Fibroblast of mammary gland (primary cell): ENCODE measurements around the gene PLD1.

Experiments used
- DNase-seq: peaks from one replicate; pipeline ENCODE4 v3.0.0-alpha.2; 2010; ENCODE audit warnings: low read depth
- H3K4me3 ChIP-seq: 2 replicates; pipeline ENCODE4 v1.5.1; 2011; ENCODE audit warnings: low read depth, mild to moderate bottlenecking, low read length, moderate library complexity; ENCODE audit not compliant: control insufficient read depth
- TF ChIP-seq, protein P1 (sequence below): conservative IDR thresholded peaks from 2 replicates; pipeline ENCODE4 v1.5.1; 2011; ENCODE audit warnings: low read depth, low read length, inconsistent platforms; ENCODE audit not compliant: control insufficient read depth, insufficient read depth

PLD1 gene

GRCh38 chr3:171842864-171843518, 32.7 kb upstream of the PLD1 start, which contains the start of gene TMEM212:
Gene TMEM212 (plus strand): TSS chr3:171843349. CDS start chr3:171843384, 35 bp downstream.
- TF ChIP-seq, protein P1, sequence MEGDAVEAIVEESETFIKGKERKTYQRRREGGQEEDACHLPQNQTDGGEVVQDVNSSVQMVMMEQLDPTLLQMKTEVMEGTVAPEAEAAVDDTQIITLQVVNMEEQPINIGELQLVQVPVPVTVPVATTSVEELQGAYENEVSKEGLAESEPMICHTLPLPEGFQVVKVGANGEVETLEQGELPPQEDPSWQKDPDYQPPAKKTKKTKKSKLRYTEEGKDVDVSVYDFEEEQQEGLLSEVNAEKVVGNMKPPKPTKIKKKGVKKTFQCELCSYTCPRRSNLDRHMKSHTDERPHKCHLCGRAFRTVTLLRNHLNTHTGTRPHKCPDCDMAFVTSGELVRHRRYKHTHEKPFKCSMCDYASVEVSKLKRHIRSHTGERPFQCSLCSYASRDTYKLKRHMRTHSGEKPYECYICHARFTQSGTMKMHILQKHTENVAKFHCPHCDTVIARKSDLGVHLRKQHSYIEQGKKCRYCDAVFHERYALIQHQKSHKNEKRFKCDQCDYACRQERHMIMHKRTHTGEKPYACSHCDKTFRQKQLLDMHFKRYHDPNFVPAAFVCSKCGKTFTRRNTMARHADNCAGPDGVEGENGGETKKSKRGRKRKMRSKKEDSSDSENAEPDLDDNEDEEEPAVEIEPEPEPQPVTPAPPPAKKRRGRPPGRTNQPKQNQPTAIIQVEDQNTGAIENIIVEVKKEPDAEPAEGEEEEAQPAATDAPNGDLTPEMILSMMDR, result no peak
- DNase-seq, result peak; percentile 49
- H3K4me3 ChIP-seq, result no peak within 1 kb of the TSS

GRCh38 chr3:171841620-171842000, 31.3 kb upstream of the PLD1 start:
- no peak for DNase-seq
- no peak overlapping the region for H3K4me3 ChIP-seq
- TF ChIP-seq, protein P1, result no peak

DNA sequence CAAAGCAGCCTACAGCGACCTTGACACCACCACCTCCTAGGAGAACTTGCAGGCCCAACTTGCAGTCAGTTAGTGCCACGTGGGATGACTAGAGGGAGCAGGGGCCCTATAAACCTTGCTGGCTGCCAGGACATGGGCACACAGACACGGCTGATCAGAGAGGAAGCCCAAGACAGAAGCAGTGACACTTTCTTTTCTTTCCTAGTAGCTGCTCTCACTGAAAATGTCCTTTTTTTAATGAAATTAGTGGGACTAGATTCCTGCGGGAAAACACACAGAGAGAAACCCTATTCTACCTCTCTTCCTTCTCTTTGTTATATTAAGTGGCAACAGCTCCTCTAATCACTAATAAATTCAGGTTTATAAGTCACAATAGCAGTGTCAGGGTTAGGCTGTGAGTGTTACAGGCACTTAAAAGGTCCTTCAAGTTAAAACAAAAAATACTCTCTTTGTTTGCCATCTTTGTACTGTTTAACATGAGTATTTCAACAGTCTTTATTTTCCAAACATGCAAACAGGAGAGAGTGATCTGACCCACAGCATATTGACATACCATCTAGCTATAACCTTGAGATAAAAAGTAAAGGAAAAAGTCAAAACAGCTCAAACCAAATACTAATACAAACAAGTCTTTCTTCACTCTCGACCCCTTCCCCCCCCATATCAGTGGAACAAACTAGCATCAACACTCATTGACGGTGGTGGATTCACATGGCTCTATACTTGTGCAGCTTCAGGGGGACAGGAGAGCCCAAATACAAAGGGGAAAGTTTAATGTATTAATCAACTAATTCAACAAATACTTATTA, 30.7 kb upstream of the PLD1 start:
- H3K4me3 ChIP-seq, result no peak overlapping the region
- no peak for DNase-seq
- TF ChIP-seq, protein P1, result no peak

DNA sequence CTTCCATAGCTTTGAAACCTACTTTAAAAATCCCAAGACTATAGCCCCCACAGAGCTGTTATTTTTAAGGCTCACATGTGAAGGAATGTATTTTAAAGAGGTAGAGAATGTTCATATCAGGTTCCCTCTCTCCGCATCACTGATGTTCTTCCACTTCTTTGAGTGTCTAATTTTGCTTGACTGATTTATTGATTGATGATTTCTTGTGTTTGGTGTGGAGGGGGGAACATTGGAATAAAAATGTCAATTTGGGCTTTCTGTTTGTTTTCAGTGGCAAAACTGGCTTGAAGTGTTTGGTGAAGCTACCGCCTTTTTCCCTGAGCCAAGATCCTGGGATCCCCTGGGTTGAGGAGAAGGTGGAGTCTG, 30.1 kb upstream of the PLD1 start:
- H3K4me3 ChIP-seq, result no peak overlapping the region
- no peak for DNase-seq
- TF ChIP-seq, protein P1, result no peak

DNA sequence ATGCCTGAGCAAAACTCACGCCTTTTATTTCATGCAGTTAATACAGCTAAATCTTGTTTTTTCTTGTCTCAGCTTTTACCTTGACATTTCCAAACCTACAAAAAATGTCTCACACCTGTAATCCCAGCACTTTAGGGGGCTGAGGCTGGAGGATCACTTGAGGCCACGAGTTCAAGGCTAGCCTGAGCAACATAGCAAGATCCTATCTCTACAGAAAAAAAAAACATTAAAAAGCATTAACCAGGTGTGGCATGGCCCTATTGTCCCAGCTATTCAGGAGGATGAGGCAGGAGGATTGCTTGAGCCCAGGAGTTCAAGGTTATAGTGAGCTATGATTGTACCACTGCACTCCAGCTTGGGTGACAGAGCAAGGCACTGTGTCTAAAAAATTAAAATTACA, 29.0 kb upstream of the PLD1 start:
- no peak overlapping the region for H3K4me3 ChIP-seq
- TF ChIP-seq, protein P1, result no peak
- no peak for DNase-seq

DNA sequence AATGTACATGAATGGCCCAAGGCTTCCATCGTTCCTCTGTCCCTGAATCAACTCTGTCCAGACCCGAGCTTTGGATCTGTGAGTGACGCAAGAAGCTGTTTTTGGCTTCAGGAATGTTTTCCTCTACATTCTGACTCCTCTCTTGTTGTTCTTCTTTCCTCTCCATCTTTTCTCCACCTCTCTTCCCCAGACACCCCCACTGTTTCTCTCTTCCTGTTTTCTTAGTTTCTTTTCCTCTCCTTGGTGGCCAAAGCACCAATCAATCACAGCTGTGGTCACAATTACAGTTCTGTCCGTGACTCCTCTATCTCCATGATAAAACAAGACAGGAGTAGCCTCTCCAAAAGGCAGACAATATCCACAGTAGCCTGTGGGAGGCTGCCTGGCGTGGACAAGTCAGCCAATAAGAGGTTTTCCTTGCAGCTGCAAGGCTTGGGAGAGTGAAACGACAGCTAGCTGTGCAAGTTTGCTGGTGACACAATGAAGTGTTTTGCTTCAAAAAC, 28.0 kb upstream of the PLD1 start:
- TF ChIP-seq, protein P1, result peak; percentile 9
- peak; percentile 92 for DNase-seq
- peak overlapping the region; percentile 20 for H3K4me3 ChIP-seq
